Prostate gland (tissue), 2 donors: ENCODE measurements around the gene VSNL1. TPM values are rescaled to one million over a fixed set of nuclear protein-coding genes. Genes with fewer than 3 reads are reported as not detected.
A peak's percentile ranks its signal among the peaks of the same experiment; 100 is the strongest.

Source experiments
- DNase-seq: peaks from one replicate; pipeline ENCODE4 v3.0.0-alpha.2; 2019; ENCODE audit warnings: low spot score
- H3K27ac ChIP-seq, 2 donors: fragments of 200-600 bp; sonication (generic); 2 replicates each; pipeline ENCODE4 v1.5.1; 2017 to 2019
- H3K27me3 ChIP-seq: fragments of 200-600 bp; sonication (generic); replicated peaks from 2 replicates; pipeline ENCODE4 v1.5.1; 2019; ENCODE audit not compliant: insufficient read depth
- H3K36me3 ChIP-seq, 2 donors: fragments of 200-600 bp; sonication (generic); 1 replicate in 1 of 2; 2 replicates in 1 of 2; pipeline versions ENCODE4 v1.5.1 to v1.8.1; 2017 to 2019
- H3K4me1 ChIP-seq: fragments of 200-600 bp; sonication (generic); replicated peaks from 2 replicates; pipeline ENCODE4 v1.5.1; 2019
- H3K4me3 ChIP-seq, 2 donors: fragments of 200-600 bp; sonication (generic); 2 replicates each; pipeline ENCODE4 v1.5.1; 2017 to 2019
- H3K9me3 ChIP-seq: fragments of 200-600 bp; sonication (generic); 2 replicates; pipeline ENCODE4 v1.5.1; 2017
- POLR2A ChIP-seq: fragments of 450-650 bp; IDR thresholded peaks from one replicate; pipeline ENCODE4 v1.6.1; 2016; ENCODE audit warnings: antibody characterized with exemption, mild to moderate bottlenecking
- POLR2AphosphoS5 ChIP-seq: sonication (generic); formaldehyde crosslinking; IDR thresholded peaks from one replicate; pipeline ENCODE4 v1.6.1; 2017; ENCODE audit warnings: antibody characterized with exemption
- WGBS: methylation state at CpG from one replicate; pipeline ENCODE4 v1.1.5; 2018; 5-methylcytosine and 5-hydroxymethylcytosine counted together
- intact Hi-C: fragments of 100-400 bp; cut with DNase I; formaldehyde crosslinking; loops from one replicate; pipeline ENCODE4 v1.14.2; 2022
- total RNA-seq, 2 donors: library from RNA; depleted of rRNA; stranded (reverse); fragments of >200 nt; gene quantifications; one replicate each; pipeline ENCODE4 v1.1.0, GENCODE V29; 2016
- TF ChIP-seq, protein P1 (sequence below), 4 experiments: fragments of 200-600 bp in 2 of 4; fragments of 450-650 bp in 2 of 4; sonication (generic) in 2 of 4; IDR thresholded peaks; 1 replicate in 3 of 4; 2 replicates in 1 of 4; pipeline ENCODE4 v1.5.1; 2016 to 2019; ENCODE audit warnings: antibody characterized with exemption in 4 of 4, mild to moderate bottlenecking in 2 of 4, moderate library complexity in 2 of 4

The VSNL1 gene
- total RNA-seq, 2 donors from 2014 or later: 4.4 to 11.7 TPM

DNA sequence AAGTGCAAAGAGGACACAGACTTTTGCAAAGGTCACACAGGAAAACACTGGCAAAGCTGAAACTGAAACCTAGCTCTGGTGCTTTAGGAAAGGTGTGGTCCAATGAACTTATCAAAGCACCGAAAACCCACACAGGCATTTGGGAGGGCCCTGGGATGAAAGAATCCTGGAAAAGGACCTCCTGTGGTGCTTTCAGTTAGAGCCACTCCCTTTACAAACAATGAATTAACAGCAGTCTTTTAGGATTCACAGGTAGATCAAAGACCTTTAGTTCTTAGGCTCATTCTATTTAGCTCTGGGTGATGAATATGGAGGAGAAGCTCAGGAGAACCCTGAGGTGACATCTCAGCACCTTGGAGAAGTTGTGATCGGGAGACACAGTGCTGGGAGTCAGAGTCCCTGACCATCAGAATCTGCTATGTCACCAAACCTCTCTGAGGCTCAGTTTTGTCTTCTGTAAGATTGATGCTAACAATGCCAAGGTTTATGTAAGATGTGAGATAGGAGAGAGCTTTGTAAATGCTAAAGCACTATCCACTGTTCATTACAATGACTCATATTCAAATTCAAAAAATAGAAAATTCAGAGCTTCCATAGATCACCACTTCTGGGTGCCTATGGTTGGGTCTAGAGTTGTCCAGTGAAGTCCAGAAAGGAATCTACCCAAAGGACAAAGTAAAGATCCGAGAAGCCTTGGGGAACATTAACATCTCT is 39.3 kb downstream of the VSNL1 start:
- intact Hi-C loops: no loop called here
- H3K9me3 ChIP-seq: no peaks in the 10 kb centered on the region
- no peak for DNase-seq
- H3K36me3 ChIP-seq: no peaks in the 10 kb centered on the region
- TF ChIP-seq POLR2AphosphoS5 (no peak), POLR2A (no peak)
- TF ChIP-seq, protein P1, sequence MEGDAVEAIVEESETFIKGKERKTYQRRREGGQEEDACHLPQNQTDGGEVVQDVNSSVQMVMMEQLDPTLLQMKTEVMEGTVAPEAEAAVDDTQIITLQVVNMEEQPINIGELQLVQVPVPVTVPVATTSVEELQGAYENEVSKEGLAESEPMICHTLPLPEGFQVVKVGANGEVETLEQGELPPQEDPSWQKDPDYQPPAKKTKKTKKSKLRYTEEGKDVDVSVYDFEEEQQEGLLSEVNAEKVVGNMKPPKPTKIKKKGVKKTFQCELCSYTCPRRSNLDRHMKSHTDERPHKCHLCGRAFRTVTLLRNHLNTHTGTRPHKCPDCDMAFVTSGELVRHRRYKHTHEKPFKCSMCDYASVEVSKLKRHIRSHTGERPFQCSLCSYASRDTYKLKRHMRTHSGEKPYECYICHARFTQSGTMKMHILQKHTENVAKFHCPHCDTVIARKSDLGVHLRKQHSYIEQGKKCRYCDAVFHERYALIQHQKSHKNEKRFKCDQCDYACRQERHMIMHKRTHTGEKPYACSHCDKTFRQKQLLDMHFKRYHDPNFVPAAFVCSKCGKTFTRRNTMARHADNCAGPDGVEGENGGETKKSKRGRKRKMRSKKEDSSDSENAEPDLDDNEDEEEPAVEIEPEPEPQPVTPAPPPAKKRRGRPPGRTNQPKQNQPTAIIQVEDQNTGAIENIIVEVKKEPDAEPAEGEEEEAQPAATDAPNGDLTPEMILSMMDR (IDR thresholded peaks at IDR 0.05): no peak
- no peak overlapping the region for H3K4me3 ChIP-seq
- H3K27me3 ChIP-seq: no peaks in the 10 kb centered on the region
- H3K27ac ChIP-seq: peak overlapping the region; percentile 20 to 34
- WGBS: 51% methylated on average over 3 of the region's 3 CpGs
- peaks cover 5% of the 10 kb centered on the region for H3K4me1 ChIP-seq

DNA sequence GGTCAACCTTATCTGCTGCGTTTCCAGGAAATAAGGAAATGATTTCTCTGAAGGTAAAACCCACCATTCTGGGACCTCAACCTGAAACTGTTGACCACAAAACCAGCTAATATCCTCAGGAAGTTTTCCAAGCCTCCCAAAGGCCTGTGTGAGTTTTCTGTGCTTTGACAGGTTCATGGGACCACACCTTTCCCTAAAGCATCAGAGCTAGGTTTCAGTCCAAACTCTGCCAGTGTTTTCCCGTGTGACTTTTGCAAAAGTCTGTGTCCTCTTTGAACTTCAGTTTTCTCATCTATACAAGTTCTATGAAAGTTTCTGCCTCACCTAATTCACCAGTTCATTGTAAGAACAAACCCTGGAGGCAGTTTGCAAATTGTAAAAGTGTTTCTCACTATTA is 39.8 kb downstream of the VSNL1 start:
- no peak overlapping the region for H3K4me3 ChIP-seq
- no peaks in the 10 kb centered on the region for H3K27me3 ChIP-seq
- H3K9me3 ChIP-seq: no peaks in the 10 kb centered on the region
- WGBS: 44% methylated on average over 2 of the region's 2 CpGs
- H3K36me3 ChIP-seq: no peaks in the 10 kb centered on the region
- TF ChIP-seq POLR2AphosphoS5 (peak; percentile 12), POLR2A (no peak)
- TF ChIP-seq, protein P1 (IDR thresholded peaks at IDR 0.05): no peak
- H3K4me1 ChIP-seq: peaks cover 5% of the 10 kb centered on the region
- peak; percentile 19 for DNase-seq
- intact Hi-C loops: no loop called here
- peak overlapping the region in 1 of 2 donors; percentile 20 for H3K27ac ChIP-seq

DNA sequence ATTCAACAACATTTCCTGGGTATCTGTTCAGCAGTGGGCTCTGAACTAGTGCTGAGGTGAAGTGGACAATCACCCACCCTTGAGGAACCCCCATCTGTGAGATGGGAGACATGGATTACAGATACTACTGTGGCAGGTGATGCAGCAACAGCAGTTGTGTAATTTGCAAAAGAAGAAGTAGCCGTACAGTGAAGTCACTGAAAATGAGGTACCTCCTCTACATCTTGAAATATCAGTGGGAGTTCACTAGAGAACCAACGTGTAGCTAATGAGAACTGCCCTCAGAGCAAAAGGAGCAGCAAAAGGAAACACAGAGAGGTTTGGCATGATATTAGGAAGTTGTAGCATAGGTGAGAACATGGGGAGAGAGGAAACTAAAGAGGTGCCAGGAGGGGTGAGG is 41.3 kb downstream of the VSNL1 start:
- peaks cover 5% of the 10 kb centered on the region for H3K4me1 ChIP-seq
- no peak for TF ChIP-seq POLR2A
- no peak for TF ChIP-seq POLR2AphosphoS5
- TF ChIP-seq, protein P1 (IDR thresholded peaks at IDR 0.05): no peak
- intact Hi-C loops: no loop called here
- H3K27me3 ChIP-seq: no peaks in the 10 kb centered on the region
- no peak overlapping the region for H3K27ac ChIP-seq
- no peaks in the 10 kb centered on the region for H3K36me3 ChIP-seq
- 80% methylated on average over 2 of the region's 2 CpGs for WGBS
- H3K4me3 ChIP-seq: no peak overlapping the region
- no peaks in the 10 kb centered on the region for H3K9me3 ChIP-seq
- no peak for DNase-seq

- H3K27ac ChIP-seq: no peak overlapping the region
- no peak overlapping the region for H3K4me3 ChIP-seq
- no peaks in the 10 kb centered on the region for H3K9me3 ChIP-seq
- 73% methylated on average over 2 of the region's 2 CpGs for WGBS
- H3K4me1 ChIP-seq: peaks cover 5% of the 10 kb centered on the region
- TF ChIP-seq POLR2AphosphoS5: no peak
- TF ChIP-seq POLR2A: no peak
- TF ChIP-seq, protein P1 (IDR thresholded peaks at IDR 0.05): no peak
- no peaks in the 10 kb centered on the region for H3K36me3 ChIP-seq
- H3K27me3 ChIP-seq: no peaks in the 10 kb centered on the region
- no peak for DNase-seq
- intact Hi-C loops: no loop called here
Measured at GRCh38 chr2:17583166-17583565, 42.7 kb downstream of the VSNL1 start.

DNA sequence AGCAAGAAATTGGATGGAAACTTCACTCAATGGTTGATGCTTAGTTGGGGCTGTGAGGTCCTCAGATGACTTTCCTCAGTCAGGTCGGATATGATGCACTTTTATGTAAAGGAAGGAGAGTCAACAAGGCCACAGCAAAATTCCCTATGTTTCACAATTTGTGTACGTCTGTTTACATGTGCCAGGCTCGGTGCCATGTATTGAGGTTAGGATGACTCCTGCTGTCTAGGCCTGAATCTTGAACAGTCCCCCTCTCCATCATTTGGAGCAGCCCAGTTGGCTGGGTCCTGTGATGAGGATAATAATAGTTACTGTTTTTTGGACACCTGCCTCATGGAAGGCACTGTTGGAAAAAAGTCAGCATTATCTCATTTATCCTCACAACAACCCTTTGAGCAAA is 43.1 kb downstream of the VSNL1 start:
- H3K27me3 ChIP-seq: no peaks in the 10 kb centered on the region
- peaks cover 5% of the 10 kb centered on the region for H3K4me1 ChIP-seq
- intact Hi-C loops: no loop called here
- no peaks in the 10 kb centered on the region for H3K36me3 ChIP-seq
- 86% methylated on average over 3 of the region's 3 CpGs for WGBS
- H3K9me3 ChIP-seq: no peaks in the 10 kb centered on the region
- no peak for DNase-seq
- no peak overlapping the region for H3K27ac ChIP-seq
- no peak overlapping the region for H3K4me3 ChIP-seq
- TF ChIP-seq POLR2AphosphoS5 (no peak), POLR2A (no peak)
- TF ChIP-seq, protein P1 (IDR thresholded peaks at IDR 0.05): no peak
